Measurements from ENCODE around the gene FHIT.

The FHIT gene

GRCh38 chr3:60307562-60308199 is 943.6 kb downstream of the FHIT start:
- no peaks in the 10 kb centered on the region for H3K27me3 Mint-ChIP-seq (ENCODE audit: low read depth, poor library complexity)
- no peak overlapping the region for H3K27ac Mint-ChIP-seq
- H3K4me3 Mint-ChIP-seq, result no peak overlapping the region
- H3K9me3 Mint-ChIP-seq, result no peaks in the 10 kb centered on the region
- peaks cover 19% of the 10 kb centered on the region for H3K4me1 Mint-ChIP-seq
- H3K36me3 Mint-ChIP-seq (ENCODE audit: low read depth), result no peaks in the 10 kb centered on the region
- DNase-seq, result no peak
- TF ChIP-seq, protein P1, sequence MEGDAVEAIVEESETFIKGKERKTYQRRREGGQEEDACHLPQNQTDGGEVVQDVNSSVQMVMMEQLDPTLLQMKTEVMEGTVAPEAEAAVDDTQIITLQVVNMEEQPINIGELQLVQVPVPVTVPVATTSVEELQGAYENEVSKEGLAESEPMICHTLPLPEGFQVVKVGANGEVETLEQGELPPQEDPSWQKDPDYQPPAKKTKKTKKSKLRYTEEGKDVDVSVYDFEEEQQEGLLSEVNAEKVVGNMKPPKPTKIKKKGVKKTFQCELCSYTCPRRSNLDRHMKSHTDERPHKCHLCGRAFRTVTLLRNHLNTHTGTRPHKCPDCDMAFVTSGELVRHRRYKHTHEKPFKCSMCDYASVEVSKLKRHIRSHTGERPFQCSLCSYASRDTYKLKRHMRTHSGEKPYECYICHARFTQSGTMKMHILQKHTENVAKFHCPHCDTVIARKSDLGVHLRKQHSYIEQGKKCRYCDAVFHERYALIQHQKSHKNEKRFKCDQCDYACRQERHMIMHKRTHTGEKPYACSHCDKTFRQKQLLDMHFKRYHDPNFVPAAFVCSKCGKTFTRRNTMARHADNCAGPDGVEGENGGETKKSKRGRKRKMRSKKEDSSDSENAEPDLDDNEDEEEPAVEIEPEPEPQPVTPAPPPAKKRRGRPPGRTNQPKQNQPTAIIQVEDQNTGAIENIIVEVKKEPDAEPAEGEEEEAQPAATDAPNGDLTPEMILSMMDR (IDR thresholded peaks at IDR 0.05), result no peak

DNA sequence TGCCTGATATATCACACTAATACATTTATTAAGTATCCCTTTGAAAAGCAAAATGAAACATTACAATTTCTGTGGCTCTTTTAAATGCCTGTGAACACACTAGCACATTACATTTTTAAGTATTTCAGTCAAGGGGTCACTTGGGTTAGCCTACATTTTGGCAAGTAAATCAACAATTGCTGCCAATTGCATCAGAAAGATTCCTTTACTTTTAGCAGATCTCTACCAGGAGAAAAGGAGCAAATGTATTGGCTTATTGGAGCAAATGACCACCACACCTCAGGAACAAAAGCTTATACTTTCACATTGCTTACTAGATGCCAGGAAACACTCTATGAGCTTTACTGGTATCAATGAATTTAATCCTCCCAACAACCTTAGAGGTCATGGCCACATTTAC is 947.1 kb downstream of the FHIT start:
- peaks cover 7% of the 10 kb centered on the region for H3K4me1 Mint-ChIP-seq
- H3K36me3 Mint-ChIP-seq (ENCODE audit: low read depth), result no peaks in the 10 kb centered on the region
- H3K27me3 Mint-ChIP-seq (ENCODE audit: low read depth, poor library complexity), result no peaks in the 10 kb centered on the region
- H3K9me3 Mint-ChIP-seq, result no peaks in the 10 kb centered on the region
- no peak for DNase-seq
- H3K4me3 Mint-ChIP-seq, result no peak overlapping the region
- TF ChIP-seq, protein P1 (IDR thresholded peaks at IDR 0.05), result no peak
- no peak overlapping the region for H3K27ac Mint-ChIP-seq

DNA sequence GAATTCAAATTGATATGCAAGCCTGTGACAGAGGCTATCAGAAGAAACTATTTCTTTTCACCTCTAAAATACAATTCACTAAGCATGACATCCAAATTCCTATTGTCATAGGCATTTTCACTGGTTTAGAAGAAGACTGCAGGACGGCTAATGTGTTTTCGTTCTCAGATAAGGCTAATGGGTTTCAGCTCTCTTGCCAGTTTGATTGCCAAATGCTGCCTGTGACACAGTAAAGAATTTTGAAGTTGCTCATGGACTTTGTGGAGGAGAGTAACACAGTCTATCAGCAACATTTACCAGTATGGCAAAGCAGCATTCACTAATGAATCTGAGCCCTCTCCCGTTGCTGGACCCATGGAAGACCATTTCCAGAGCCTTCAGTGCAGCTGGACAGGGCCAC is 948.1 kb downstream of the FHIT start:
- no peak for DNase-seq
- H3K4me1 Mint-ChIP-seq, result no peaks in the 10 kb centered on the region
- no peaks in the 10 kb centered on the region for H3K9me3 Mint-ChIP-seq
- no peaks in the 10 kb centered on the region for H3K36me3 Mint-ChIP-seq (ENCODE audit: low read depth)
- TF ChIP-seq, protein P1 (IDR thresholded peaks at IDR 0.05), result no peak
- H3K27ac Mint-ChIP-seq, result no peak overlapping the region
- no peaks in the 10 kb centered on the region for H3K27me3 Mint-ChIP-seq (ENCODE audit: low read depth, poor library complexity)
- H3K4me3 Mint-ChIP-seq, result no peak overlapping the region

DNA sequence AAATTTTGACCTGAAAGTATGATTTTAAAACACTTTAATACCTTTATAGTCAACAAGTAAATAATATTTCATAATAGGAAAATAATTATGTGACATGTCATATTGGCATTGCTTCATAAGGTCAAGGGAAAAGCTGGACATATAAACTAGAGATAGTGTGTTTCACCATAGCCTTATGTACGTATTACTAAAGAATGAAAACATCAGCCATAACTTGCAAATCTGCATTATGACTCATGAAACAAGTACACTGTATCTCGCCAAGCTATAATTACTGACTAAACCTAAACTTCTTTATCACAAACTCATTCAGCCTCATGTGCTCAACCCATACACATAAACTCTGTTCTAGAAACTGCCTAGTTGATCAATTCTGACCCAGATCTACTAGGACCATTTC is 950.1 kb downstream of the FHIT start:
- Mint-ChIP-seq H3K9me3 (no peaks in the 10 kb centered on the region), H3K4me3 (no peak overlapping the region), H3K27ac (no peak overlapping the region), H3K27me3 (ENCODE audit: low read depth, poor library complexity) (no peaks in the 10 kb centered on the region), H3K36me3 (ENCODE audit: low read depth) (no peaks in the 10 kb centered on the region), H3K4me1 (no peaks in the 10 kb centered on the region)
- TF ChIP-seq, protein P1 (IDR thresholded peaks at IDR 0.05), result no peak
- no peak for DNase-seq

- Mint-ChIP-seq H3K9me3 (no peaks in the 10 kb centered on the region), H3K27ac (no peak overlapping the region), H3K36me3 (ENCODE audit: low read depth) (no peaks in the 10 kb centered on the region), H3K4me1 (no peaks in the 10 kb centered on the region), H3K4me3 (no peak overlapping the region), H3K27me3 (ENCODE audit: low read depth, poor library complexity) (no peaks in the 10 kb centered on the region)
- TF ChIP-seq, protein P1 (IDR thresholded peaks at IDR 0.05), result no peak
- no peak for DNase-seq
Measured at GRCh38 chr3:60298141-60298540, 953.1 kb downstream of the FHIT start.

- Mint-ChIP-seq H3K4me3 (no peak overlapping the region), H3K27me3 (ENCODE audit: low read depth, poor library complexity) (peaks cover 7% of the 10 kb centered on the region), H3K36me3 (ENCODE audit: low read depth) (no peaks in the 10 kb centered on the region), H3K9me3 (no peaks in the 10 kb centered on the region), H3K4me1 (no peaks in the 10 kb centered on the region), H3K27ac (no peak overlapping the region)
- TF ChIP-seq, protein P1 (IDR thresholded peaks at IDR 0.05), result no peak
- DNase-seq, result no peak
Measured at GRCh38 chr3:60294181-60294580, 957.1 kb downstream of the FHIT start.
